IMR-90 (cell line): Measurements from ENCODE around the gene GDNF. TPM values are rescaled to one million over a fixed set of nuclear protein-coding genes. Genes with fewer than 3 reads are reported as not detected.

Source experiments
- ATAC-seq: fragments of 200-7000 bp; cut with Tn5 transposase; 2 replicates; pipeline ENCODE4 v1.9.1; 2020; ENCODE audit warnings: low read depth, mild to moderate bottlenecking, moderate library complexity
- BruUV-seq: library from RNA; stranded (reverse); fragments of 400-500 nt; replicated peaks from 2 replicates; lab custom pipeline; 2021; lab: Mats Ljungman, UMichigan
- CTCF ChIA-PET: fragments of 300-600 bp; formaldehyde crosslinking; extraction: SDS; loops from one replicate; lab custom pipeline; 2021; ENCODE audit warnings: antibody characterized with exemption; lab: Yijun Ruan, JAX
- POLR2A ChIA-PET: fragments of 300-600 bp; sonication (Branson Sonifier 250); formaldehyde crosslinking; loops from one replicate; lab custom pipeline; 2022; ENCODE audit warnings: antibody characterized with exemption; ENCODE audit not compliant: unreplicated experiment; lab: Charles Lee
- DNase-seq: peaks from one replicate; pipeline ENCODE4 v3.0.0; 2013
- H2AFZ ChIP-seq: replicated peaks from 2 replicates; pipeline ENCODE3; 2013; ENCODE audit warnings: low read length, mild to moderate bottlenecking; ENCODE audit not compliant: poor library complexity
- H2AK5ac ChIP-seq: 2 replicates; pipeline ENCODE4 v1.6.1; 2013; ENCODE audit warnings: low read depth, low read length, inconsistent platforms
- H2AK9ac ChIP-seq: replicated peaks from 2 replicates; pipeline ENCODE3; 2013; ENCODE audit warnings: mild to moderate bottlenecking, low read depth, low read length, moderate library complexity; ENCODE audit not compliant: poor library complexity
- H2BK120ac ChIP-seq: 2 replicates; pipeline ENCODE4 v1.6.1; 2013; ENCODE audit warnings: low read depth, low read length, inconsistent platforms
- H2BK15ac ChIP-seq: 3 replicates; pipeline ENCODE4 v1.6.1; 2013; ENCODE audit warnings: low read depth, low read length, inconsistent platforms
- H2BK20ac ChIP-seq: 2 replicates; pipeline ENCODE4 v1.6.1; 2013; ENCODE audit warnings: low read depth, mild to moderate bottlenecking, inconsistent platforms, low read length, moderate library complexity
- H2BK5ac ChIP-seq: 2 replicates; pipeline ENCODE4 v1.6.1; 2013; ENCODE audit warnings: mild to moderate bottlenecking, low read depth, low read length, inconsistent platforms; ENCODE audit not compliant: poor library complexity, severe bottlenecking
- H3K14ac ChIP-seq: replicated peaks from 2 replicates; pipeline ENCODE4 v1.6.1; 2013; ENCODE audit warnings: low read depth, low read length, inconsistent platforms
- H3K18ac ChIP-seq: 2 replicates; pipeline ENCODE4 v1.6.1; 2013; ENCODE audit warnings: low read depth, low read length, control low read depth
- H3K23ac ChIP-seq: 2 replicates; pipeline ENCODE4 v1.6.1; 2013; ENCODE audit warnings: low read depth, low read length, inconsistent platforms
- H3K27ac ChIP-seq: 2 replicates; pipeline ENCODE4 v1.5.1; 2013; ENCODE audit warnings: mild to moderate bottlenecking, control low read depth, low read length; ENCODE audit not compliant: insufficient read depth
- H3K27me3 ChIP-seq: 2 replicates; pipeline ENCODE4 v1.6.1; 2013; ENCODE audit warnings: low read length; ENCODE audit not compliant: control insufficient read depth, insufficient read depth
- H3K36me3 ChIP-seq: 2 replicates; pipeline ENCODE4 v1.6.1; 2013; ENCODE audit warnings: low read length, mixed read lengths; ENCODE audit not compliant: control insufficient read depth, insufficient read depth
- H3K4ac ChIP-seq: 2 replicates; pipeline ENCODE4 v1.6.1; 2013; ENCODE audit warnings: low read depth, low read length, inconsistent platforms
- H3K4me1 ChIP-seq: 2 replicates; pipeline ENCODE4 v1.6.1; 2013; ENCODE audit warnings: low read length, mixed read lengths; ENCODE audit not compliant: control insufficient read depth, insufficient read depth
- H3K4me2 ChIP-seq: 2 replicates; pipeline ENCODE4 v1.6.1; 2013; ENCODE audit warnings: low read depth, mild to moderate bottlenecking, control low read depth, low read length, moderate library complexity
- H3K4me3 ChIP-seq: 2 replicates; pipeline ENCODE4 v1.5.1; 2013; ENCODE audit warnings: low read depth, mild to moderate bottlenecking, control low read depth, low read length, moderate library complexity; ENCODE audit not compliant: insufficient read depth
- H3K56ac ChIP-seq: 2 replicates; pipeline ENCODE4 v1.6.1; 2013; ENCODE audit warnings: low read length, inconsistent platforms; ENCODE audit not compliant: insufficient read depth; ENCODE audit errors: extremely low read depth
- H3K79me1 ChIP-seq, 2 experiments: 2 replicates each; pipeline ENCODE4 v1.6.1; 2013; ENCODE audit warnings: low read length in 2 of 2, inconsistent platforms in 1 of 2, low read depth in 1 of 2
- H3K9ac ChIP-seq: 2 replicates; pipeline ENCODE4 v1.6.1; 2013; ENCODE audit warnings: low read depth, low read length, control low read depth
- H3K9me1 ChIP-seq: 2 replicates; pipeline ENCODE4 v1.6.1; 2013; ENCODE audit warnings: low read length, inconsistent platforms; ENCODE audit not compliant: insufficient read depth
- H3K9me3 ChIP-seq: 2 replicates; pipeline ENCODE4 v1.6.1; 2013; ENCODE audit warnings: low read length; ENCODE audit not compliant: control insufficient read depth, insufficient read depth
- H4K20me1 ChIP-seq: 2 replicates; pipeline ENCODE4 v1.6.1; 2013; ENCODE audit warnings: low read length, inconsistent platforms; ENCODE audit not compliant: insufficient read depth
- H4K5ac ChIP-seq: 2 replicates; pipeline ENCODE4 v1.6.1; 2013; ENCODE audit warnings: mild to moderate bottlenecking, low read depth, low read length, control low read depth
- H4K8ac ChIP-seq, 2 experiments: 2 replicates each; pipeline ENCODE4 v1.6.1; 2013; ENCODE audit warnings: low read depth in 2 of 2, low read length in 2 of 2, control low read depth in 1 of 2, inconsistent platforms in 1 of 2
- H4K91ac ChIP-seq: 2 replicates; pipeline ENCODE4 v1.6.1; 2013; ENCODE audit warnings: low read depth, low read length, inconsistent platforms; ENCODE audit not compliant: insufficient read depth
- CHD1 ChIP-seq: IDR thresholded peaks from 2 replicates; pipeline ENCODE4 v1.6.1; 2012; ENCODE audit warnings: low read depth, low read length, improper control_type of control experiment
- FOS ChIP-seq: fragments of 150-350 bp; IDR thresholded peaks from 2 replicates; pipeline ENCODE4 v1.6.1; 2016; ENCODE audit warnings: low read depth, low read length
- MXI1 ChIP-seq: IDR thresholded peaks from 2 replicates; pipeline ENCODE4 v1.6.1; 2012; ENCODE audit warnings: low read depth, mild to moderate bottlenecking, low read length, moderate library complexity, borderline replicate concordance
- RAD21 ChIP-seq: IDR thresholded peaks from 2 replicates; pipeline ENCODE4 v1.6.1; 2012; ENCODE audit warnings: low read length, improper control_type of control experiment
- RFX5 ChIP-seq: IDR thresholded peaks from 2 replicates; pipeline ENCODE4 v1.8.0; 2012; ENCODE audit warnings: low read depth, mild to moderate bottlenecking, low read length, moderate library complexity
- SMC3 ChIP-seq: fragments of 150-350 bp; IDR thresholded peaks from 2 replicates; pipeline ENCODE4 v1.6.1; 2016; ENCODE audit warnings: low read depth, mild to moderate bottlenecking, antibody characterized with exemption, low read length, moderate library complexity
- WGBS, 2 experiments: methylation state at CpG; one replicate each; pipeline versions ENCODE4 v1.1.5 to v1.1.7; 2013; ENCODE audit warnings: missing lambda C conversion rate in 2 of 2; ENCODE audit not compliant: insufficient read length in 1 of 2; ENCODE audit errors: extremely low coverage in 2 of 2; 5-methylcytosine and 5-hydroxymethylcytosine counted together
- dilution Hi-C: fragments of 300-500 bp; cut with HindIII; formaldehyde crosslinking; loops from one replicate; pipeline ENCODE4 v1.14.3; 2018; ENCODE audit warnings: low sequenced_read_pairs; ENCODE audit not compliant: unreplicated experiment
- in situ Hi-C: fragments of 300-500 bp; cut with MboI; formaldehyde crosslinking; loops from 3 replicates; pipeline ENCODE4 v1.14.3; 2019; ENCODE audit warnings: low sequenced_read_pairs, inconsistent platforms, mixed read lengths
- intact Hi-C: fragments of 100-400 bp; cut with micrococcal nuclease; formaldehyde crosslinking; loops from 2 replicates; pipeline ENCODE4 v1.10.0; 2022
- polyA plus RNA-seq, 3 experiments: library from polyadenylated mRNA; depleted of rRNA; stranded (reverse); fragments of >200 nt; gene quantifications; 2 replicates each; pipeline ENCODE4 v1.2.3, GENCODE V29; 2012; ENCODE audit warnings: low replicate concordance in 1 of 3
- total RNA-seq: library from RNA; depleted of rRNA; stranded (reverse); fragments of >200 nt; gene quantifications from 2 replicates; pipeline ENCODE4 v1.2.3, GENCODE V29; 2012

The GDNF gene
- total and polyA plus RNA-seq, 2 of the 4 experiments (the other 2 are of a cell fraction): 0.18 to 0.82 TPM

DNA sequence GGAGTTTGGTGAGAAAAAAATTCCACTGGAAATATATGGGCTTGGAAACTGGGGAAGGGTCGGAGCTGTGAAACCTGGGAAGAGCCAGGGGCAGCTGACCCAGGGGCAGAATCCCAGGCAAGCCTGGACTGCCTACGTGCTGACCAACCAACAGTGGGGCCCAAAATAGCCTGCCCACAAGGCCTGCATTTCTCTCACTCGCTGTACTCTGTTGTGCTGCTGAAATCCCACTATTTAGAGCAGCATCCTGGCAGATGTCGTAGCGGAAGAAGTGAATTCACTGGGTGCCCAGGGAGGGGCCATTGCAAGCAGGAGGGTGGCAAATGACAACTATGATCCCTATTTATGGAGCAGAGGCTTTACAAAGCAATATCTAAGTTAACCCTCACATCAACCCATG is 9.5 kb downstream of the GDNF start:
- H3K9ac ChIP-seq: no peak overlapping the region
- dilution Hi-C loops: no loop called here
- intact Hi-C loops: loop anchor here (10.0 kb wide), 1 partner anchor 216 kb away; no protein-coding TSS in a partner anchor
- no peak overlapping the region for H2BK15ac ChIP-seq
- ChIA-PET POLR2A (interaction anchor here (0.6 kb wide), 1 partner anchor 474 kb away, joined by 3 read pairs; no protein-coding TSS in a partner anchor), CTCF (interaction anchor here (1.2 to 1.9 kb wide), 2 partner anchors 363 to 417 kb away, joined by 3 to 7 read pairs; no protein-coding TSS in a partner anchor)
- no peak overlapping the region for H2BK120ac ChIP-seq
- no peak overlapping the region for H3K14ac ChIP-seq
- no peaks in the 10 kb centered on the region for H3K79me1 ChIP-seq
- no peak overlapping the region for H2AFZ ChIP-seq
- peaks cover 6% of the 10 kb centered on the region; the same call in 1 of the 2 replicates for H3K4me1 ChIP-seq
- no peaks in the 10 kb centered on the region; the same call in 1 of the 2 replicates for H4K20me1 ChIP-seq
- no TSS peak for BruUV-seq
- no peak overlapping the region for H2BK20ac ChIP-seq
- H3K9me3 ChIP-seq: no peaks in the 10 kb centered on the region
- H2AK5ac ChIP-seq: no peak overlapping the region
- no peak overlapping the region for H3K18ac ChIP-seq
- no peak overlapping the region for H3K4me3 ChIP-seq
- H4K8ac ChIP-seq: no peak overlapping the region
- ATAC-seq (no peak), DNase-seq (no peak)
- H3K27ac ChIP-seq: no peak overlapping the region
- no peak overlapping the region for H2AK9ac ChIP-seq
- no peak overlapping the region for H4K5ac ChIP-seq
- no peak overlapping the region for H2BK5ac ChIP-seq
- H3K23ac ChIP-seq: no peak overlapping the region
- H3K9me1 ChIP-seq: peaks cover 4% of the 10 kb centered on the region; the same call in 1 of the 2 replicates
- no peak overlapping the region for H3K4ac ChIP-seq
- peaks cover 2% of the 10 kb centered on the region; the same call in 1 of the 2 replicates for H3K27me3 ChIP-seq
- TF ChIP-seq RAD21: no peak
- no peak for TF ChIP-seq RFX5
- no peak for TF ChIP-seq CHD1
- no peak for TF ChIP-seq FOS
- TF ChIP-seq MXI1: no peak
- TF ChIP-seq SMC3: no peak
- no peaks in the 10 kb centered on the region for H3K36me3 ChIP-seq
- H4K91ac ChIP-seq: no peak overlapping the region
- 80% methylated on average over 1 of the region's 5 CpGs; no CpG with 5 or more reads in 1 of the 2 experiments for WGBS, 2 experiments
- in situ Hi-C loops: no loop called here
- H3K56ac ChIP-seq: no peak overlapping the region
- no peak overlapping the region for H3K4me2 ChIP-seq
